Measurements from ENCODE around the gene STRN3. TPM values are rescaled to one million over a fixed set of nuclear protein-coding genes. Genes with fewer than 3 reads are reported as not detected.
"Not testable (repeated sequence)": the region's sequence is repeated elsewhere in the genome, so short reads cannot be mapped to it uniquely, and the experiment has no call there.

Gene STRN3
- total and polyA plus RNA-seq, 10 of the 15 experiments (the other 5 are each of a cell fraction or from before 2014, with no cell fraction given): 7.8 to 27.9 (median 14.1) TPM

DNA sequence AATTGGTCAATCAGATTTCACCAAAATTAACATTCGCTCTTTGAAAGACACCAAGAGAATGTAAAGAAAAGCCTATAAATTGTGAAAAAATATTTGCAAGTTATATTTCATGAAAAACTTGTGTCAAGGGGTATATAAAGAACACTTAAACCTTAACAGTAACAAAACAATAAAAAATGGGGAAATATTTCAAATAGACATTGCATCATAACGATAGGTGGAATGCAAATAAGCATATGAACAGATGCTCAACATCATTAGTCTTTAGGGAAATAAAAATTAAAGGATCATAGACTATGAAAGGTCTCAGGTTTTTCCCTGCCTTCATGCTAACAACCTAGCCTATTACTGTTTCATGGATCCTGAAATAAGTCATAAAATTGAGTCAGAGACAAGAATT lies 87.6 kb downstream of the STRN3 start (continued):
- no peak for TF ChIP-seq CHD2 (IDR thresholded peaks at IDR 0.05; ENCODE audit: borderline replicate concordance, low read depth, low read length)

DNA sequence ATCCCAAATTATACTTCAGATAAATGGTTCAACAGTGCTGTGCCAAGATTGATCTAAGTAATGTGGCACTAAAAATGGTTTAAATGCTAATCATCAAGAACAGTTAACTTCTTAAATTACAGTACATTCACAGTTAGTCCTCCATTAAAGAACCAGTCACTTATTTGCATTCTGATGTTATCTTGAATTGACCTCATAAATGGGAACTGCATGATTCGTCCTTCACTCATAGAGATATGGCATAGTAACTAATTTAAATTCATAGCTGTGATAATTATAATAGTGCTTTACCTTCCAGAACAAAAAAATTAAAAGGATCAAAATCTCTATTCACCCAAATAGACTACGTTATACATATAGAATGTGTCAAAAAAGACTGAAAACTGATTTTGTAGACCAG lies 90.7 kb downstream of the STRN3 start:
- ATAC-seq (no peak), FAIRE-seq (peak; percentile 74), DNase-seq (ENCODE audit: low read depth, low spot score) (no peak)
- Histone ChIP-seq H3K9me3 (replicated peaks; ENCODE audit: control insufficient read depth, insufficient read depth, low read length) (no peaks in the 10 kb centered on the region), H3K79me2 (ENCODE audit: control insufficient read depth, insufficient read depth, low read length) (no peaks in the 10 kb centered on the region), H3K36me3 (ENCODE audit: control insufficient read depth in 2 of 2, insufficient read depth in 2 of 2, low read length in 1 of 2) (peaks cover 0 to 13% of the 10 kb centered on the region in 2 experiments; a peak in 2 of 4 replicates), H3K9ac (ENCODE audit: control insufficient read depth, insufficient read depth, low read length) (no peak overlapping the region), H4K20me1 (ENCODE audit: control insufficient read depth, insufficient read depth) (no peaks in the 10 kb centered on the region), H3K4me1 (ENCODE audit: control insufficient read depth, insufficient read depth, low read length) (no peaks in the 10 kb centered on the region), H3K27ac (ENCODE audit: control insufficient read depth, insufficient read depth) (no peak overlapping the region), H3K4me3 (no peak overlapping the region), H3K4me2 (ENCODE audit: control insufficient read depth, insufficient read depth) (no peak overlapping the region), H2AFZ (ENCODE audit: control insufficient read depth, low read depth, low read length) (no peak overlapping the region), H3K27me3 (replicated peaks in 1 of 2; ENCODE audit: control insufficient read depth in 2 of 2, insufficient read depth in 2 of 2, low read length in 1 of 2) (no peaks in the 10 kb centered on the region)
- in situ Hi-C loops (cut with MboI) (no loop called here), intact Hi-C loops (cut with micrococcal nuclease; ENCODE audit: unreplicated experiment) (no loop called here)
- ChIA-PET RAD21 (ENCODE audit: unreplicated experiment) (no interaction called here), CTCF (no interaction called here), POLR2A (no interaction called here), SMC1A (ENCODE audit: uncharacterized antibody, unreplicated experiment) (no interaction called here)
- no TSS peak for BruUV-seq (replicated peaks)
- TF ChIP-seq HDAC2 (IDR thresholded peaks at IDR 0.05) (no peak), MYC (IDR thresholded peaks at IDR 0.05; ENCODE audit: insufficient read depth, insufficient read length, insufficient replicate concordance, low read length, severe bottlenecking) (no peak)
- 100% methylated on average over 2 of the region's 2 CpGs for WGBS (ENCODE audit: insufficient coverage, insufficient replicate concordance, low lambda C conversion rate, missing lambda C conversion rate)

- H3K9ac ChIP-seq (ENCODE audit: control insufficient read depth, insufficient read depth, low read length); H3K27me3 ChIP-seq (replicated peaks in 1 of 2; ENCODE audit: control insufficient read depth in 2 of 2, insufficient read depth in 2 of 2, low read length in 1 of 2); DNase-seq (ENCODE audit: low read depth, low spot score); intact Hi-C loops (cut with micrococcal nuclease; ENCODE audit: unreplicated experiment); H2AFZ ChIP-seq (ENCODE audit: control insufficient read depth, low read depth, low read length); H4K20me1 ChIP-seq (ENCODE audit: control insufficient read depth, insufficient read depth); BruUV-seq (replicated peaks); H3K27ac ChIP-seq (ENCODE audit: control insufficient read depth, insufficient read depth); RAD21 ChIA-PET (ENCODE audit: unreplicated experiment); in situ Hi-C loops (cut with MboI); H3K79me2 ChIP-seq (ENCODE audit: control insufficient read depth, insufficient read depth, low read length); H3K4me1 ChIP-seq (ENCODE audit: control insufficient read depth, insufficient read depth, low read length); ATAC-seq; H3K4me2 ChIP-seq (ENCODE audit: control insufficient read depth, insufficient read depth); H3K9me3 ChIP-seq (replicated peaks; ENCODE audit: control insufficient read depth, insufficient read depth, low read length); H3K4me3 ChIP-seq; FAIRE-seq: not testable (repeated sequence)
- ChIA-PET CTCF (interaction anchor here (0.6 to 1.7 kb wide), 4 partner anchors 10 to 465 kb away, joined by 3 to 5 read pairs (median 4); no protein-coding TSS in a partner anchor), SMC1A (ENCODE audit: uncharacterized antibody, unreplicated experiment) (interaction anchor here (0.6 to 1.8 kb wide), 2 partner anchors 14 to 21 kb away, joined by 4 to 6 read pairs; no protein-coding TSS in a partner anchor), POLR2A (interaction anchor here (0.8 kb wide), 1 partner anchor 18 kb away, joined by 3 read pairs; no protein-coding TSS in a partner anchor)
- WGBS (ENCODE audit: insufficient coverage, insufficient replicate concordance, low lambda C conversion rate, missing lambda C conversion rate): 99% methylated on average over 13 of the region's 13 CpGs
- peaks cover 0 to 13% of the 10 kb centered on the region in 2 experiments; a peak in 2 of 4 replicates for H3K36me3 ChIP-seq (ENCODE audit: control insufficient read depth in 2 of 2, insufficient read depth in 2 of 2, low read length in 1 of 2)
These were observed 92.2 kb downstream of the STRN3 start for GRCh38 chr14:30933937-30934336.
